D721Med (cell line): ENCODE measurements around the gene LDB2.

Experiments
- DNase-seq: peaks from one replicate; pipeline ENCODE4 v3.0.0; 2011; ENCODE audit warnings: low spot score; ENCODE audit not compliant: insufficient read length
- FAIRE-seq: peaks from 2 replicates; lab custom pipeline; 2011; peaks lifted over from hg19 to GRCh38; lab: Jason Lieb, UNC
- CTCF ChIP-seq: IDR thresholded peaks from 2 replicates; pipeline ENCODE4 v1.5.1; 2012; ENCODE audit warnings: mild to moderate bottlenecking, control low read depth; ENCODE audit not compliant: insufficient read depth; ENCODE audit errors: missing control alignments

LDB2 gene

GRCh38 chr4:16483540-16483939, 414.9 kb downstream of the LDB2 start:
- FAIRE-seq (no peak), DNase-seq (no peak)
- TF ChIP-seq CTCF: no peak

DNA sequence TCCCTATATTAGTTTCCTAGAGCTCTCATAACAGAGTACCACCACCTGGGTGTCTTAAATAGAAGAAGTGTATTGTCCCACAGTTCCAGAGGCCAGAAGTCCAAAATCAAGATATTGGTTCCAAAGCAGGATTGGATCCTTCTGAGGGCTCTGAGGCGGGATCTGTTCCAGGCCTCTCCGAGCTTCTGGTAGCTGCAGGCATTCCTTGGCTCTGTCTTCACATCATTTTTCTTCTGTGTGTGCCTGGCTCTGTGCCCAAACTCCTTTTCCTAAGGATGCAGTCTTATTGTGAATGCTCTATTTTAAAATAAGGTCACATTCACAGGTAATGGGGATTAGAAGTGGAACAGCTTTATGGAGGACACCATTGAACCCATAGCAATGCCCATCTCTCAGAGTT, 418.4 kb downstream of the LDB2 start:
- DNase-seq: no peak
- no peak for TF ChIP-seq CTCF
- FAIRE-seq: no peak

DNA sequence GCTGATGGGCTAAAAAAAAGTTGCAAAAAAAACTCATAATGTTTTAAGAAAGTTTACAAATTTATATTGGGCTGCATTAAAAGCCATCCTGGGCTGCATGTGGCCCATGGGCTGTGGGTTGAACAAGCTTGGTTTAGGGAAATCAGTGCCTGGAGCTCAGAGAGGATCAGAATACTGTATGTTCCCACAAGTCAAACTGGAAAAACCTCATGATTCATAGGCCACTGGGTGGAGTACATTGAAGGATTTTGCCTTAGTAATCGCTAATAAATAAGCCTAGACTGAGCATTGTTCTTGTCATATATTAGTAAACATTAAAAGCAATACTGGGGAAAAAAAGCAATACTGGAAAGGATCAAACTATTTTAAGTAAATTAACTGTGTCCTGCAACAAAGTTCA, 425.9 kb downstream of the LDB2 start:
- no peak for TF ChIP-seq CTCF
- no peak for FAIRE-seq
- no peak for DNase-seq

- DNase-seq (no peak), FAIRE-seq (no peak)
- no peak for TF ChIP-seq CTCF
Measured at GRCh38 chr4:16467061-16467460, 431.4 kb downstream of the LDB2 start.

DNA sequence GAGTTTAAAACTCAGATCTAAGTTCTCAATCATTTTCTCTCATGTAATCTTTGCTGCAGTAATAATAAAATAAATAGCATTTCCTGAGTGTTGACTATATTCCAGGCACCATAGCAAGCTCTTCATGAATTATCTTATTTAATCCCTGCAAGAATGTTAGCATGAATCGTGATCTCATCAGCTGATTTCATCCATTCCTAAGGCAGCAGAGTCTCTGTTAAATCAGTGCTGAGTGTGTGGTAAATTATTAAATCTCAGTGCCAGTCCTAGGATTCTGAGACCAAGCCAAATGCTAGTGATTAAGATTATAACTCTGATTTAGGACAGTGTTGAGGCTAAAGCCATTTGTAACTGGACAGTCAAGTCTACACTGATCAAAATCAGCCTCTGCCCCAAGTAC, 431.9 kb downstream of the LDB2 start:
- DNase-seq (no peak), FAIRE-seq (no peak)

GRCh38 chr4:16464651-16465050, 433.8 kb downstream of the LDB2 start:
- TF ChIP-seq CTCF: no peak
- no peak for DNase-seq
- no peak for FAIRE-seq

More for the DNA sequence above, 431.9 kb downstream of the LDB2 start:
- TF ChIP-seq CTCF: no peak

DNA sequence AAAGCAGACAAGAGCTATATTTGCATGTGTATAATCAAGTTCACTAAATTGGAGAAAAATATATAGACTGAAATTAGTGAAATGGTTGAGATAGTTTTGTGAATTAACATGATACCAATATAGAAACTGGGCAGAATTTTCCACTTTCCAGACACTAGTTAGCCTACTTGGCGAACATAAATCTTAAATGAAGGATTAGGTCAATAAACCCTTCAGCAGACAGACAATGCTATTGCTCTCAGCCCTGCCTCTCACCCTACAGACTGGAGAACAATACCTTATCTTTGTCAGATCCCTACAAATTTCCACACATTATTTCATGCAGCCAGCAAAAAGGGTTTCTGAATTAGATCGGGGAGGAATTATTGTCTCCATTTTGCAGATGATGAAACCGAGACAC, 435.8 kb downstream of the LDB2 start:
- no peak for TF ChIP-seq CTCF
- no peak for DNase-seq
- no peak for FAIRE-seq
